CMK (cell line): ENCODE measurements around the gene ALG11.
"Not testable (repeated sequence)": the region's sequence is repeated elsewhere in the genome, so short reads cannot be mapped to it uniquely, and the experiment has no call there.

Source experiments
- DNase-seq: peaks from one replicate; pipeline ENCODE4 v3.0.0-alpha.2; 2010; ENCODE audit warnings: low read depth

Gene ALG11, protein sequence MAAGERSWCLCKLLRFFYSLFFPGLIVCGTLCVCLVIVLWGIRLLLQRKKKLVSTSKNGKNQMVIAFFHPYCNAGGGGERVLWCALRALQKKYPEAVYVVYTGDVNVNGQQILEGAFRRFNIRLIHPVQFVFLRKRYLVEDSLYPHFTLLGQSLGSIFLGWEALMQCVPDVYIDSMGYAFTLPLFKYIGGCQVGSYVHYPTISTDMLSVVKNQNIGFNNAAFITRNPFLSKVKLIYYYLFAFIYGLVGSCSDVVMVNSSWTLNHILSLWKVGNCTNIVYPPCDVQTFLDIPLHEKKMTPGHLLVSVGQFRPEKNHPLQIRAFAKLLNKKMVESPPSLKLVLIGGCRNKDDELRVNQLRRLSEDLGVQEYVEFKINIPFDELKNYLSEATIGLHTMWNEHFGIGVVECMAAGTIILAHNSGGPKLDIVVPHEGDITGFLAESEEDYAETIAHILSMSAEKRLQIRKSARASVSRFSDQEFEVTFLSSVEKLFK

DNA sequence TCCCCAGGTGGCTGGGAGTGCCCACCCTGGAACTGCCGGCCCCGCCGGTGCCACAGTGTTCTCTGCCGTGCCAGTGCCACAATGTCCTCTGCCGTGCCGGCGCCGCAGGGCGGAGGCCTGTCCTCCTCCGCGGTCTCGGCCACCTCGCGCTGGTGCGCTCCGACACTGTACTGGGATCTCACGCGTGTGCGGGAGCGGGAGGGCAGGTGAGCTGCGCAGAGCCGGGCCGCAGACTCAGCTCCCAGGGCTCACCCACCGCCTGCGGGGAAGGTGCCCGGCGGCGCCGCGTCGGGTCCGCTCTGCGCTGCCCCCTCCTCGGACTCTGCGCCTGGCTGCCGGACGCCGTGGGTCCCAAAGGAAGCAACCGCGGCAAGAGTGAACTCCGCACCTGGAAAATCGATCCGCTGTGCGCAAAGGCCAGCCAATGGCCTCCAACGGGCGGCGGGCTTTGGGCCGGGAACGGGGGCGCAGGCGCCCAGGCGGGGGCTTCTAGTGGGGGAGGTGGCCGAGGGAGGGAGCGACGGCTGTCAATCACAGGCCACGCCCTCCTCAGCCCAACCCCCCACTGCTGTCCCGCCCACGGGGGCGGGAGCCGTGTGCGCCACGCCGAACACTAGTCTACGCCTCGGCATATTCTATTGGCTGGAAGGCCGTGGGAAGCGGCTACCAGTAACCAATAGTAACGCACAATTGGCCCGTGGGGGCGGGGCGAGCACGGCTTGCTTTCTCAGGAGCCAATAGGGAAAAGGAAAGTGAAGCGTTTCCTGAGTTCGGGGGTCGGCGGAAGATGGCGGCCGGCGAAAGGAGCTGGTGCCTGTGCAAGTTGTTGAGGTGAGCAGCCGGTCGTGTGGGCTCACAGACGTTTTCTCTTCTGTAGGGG lies at the start of gene ALG11:
ALG11 (plus strand) TSS at position 767 of the 880 bp plus-strand sequence; CDS start at position 788, 21 bp downstream.
- peak; percentile 98 for DNase-seq

DNA sequence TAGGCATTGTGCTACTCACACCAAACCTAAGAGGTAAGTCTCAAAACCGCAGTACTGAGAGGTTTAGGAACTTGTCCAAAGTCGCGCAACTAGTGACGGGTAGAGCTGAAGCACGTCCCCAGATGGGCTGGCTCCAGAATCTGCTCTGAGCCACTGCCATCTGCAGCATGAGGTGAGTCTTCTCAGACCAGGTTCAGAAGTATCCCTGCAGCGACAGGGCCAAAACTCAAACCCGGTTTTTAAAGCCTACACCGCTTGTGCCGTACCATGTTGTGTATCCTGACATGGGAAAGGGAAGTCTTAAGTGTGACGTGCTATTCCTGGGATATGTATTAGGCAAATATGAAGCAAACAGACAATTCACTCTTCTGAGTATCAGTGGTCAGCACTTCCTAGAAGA lies 46.0 kb upstream of the ALG11 start:
- DNase-seq, result no peak

DNA sequence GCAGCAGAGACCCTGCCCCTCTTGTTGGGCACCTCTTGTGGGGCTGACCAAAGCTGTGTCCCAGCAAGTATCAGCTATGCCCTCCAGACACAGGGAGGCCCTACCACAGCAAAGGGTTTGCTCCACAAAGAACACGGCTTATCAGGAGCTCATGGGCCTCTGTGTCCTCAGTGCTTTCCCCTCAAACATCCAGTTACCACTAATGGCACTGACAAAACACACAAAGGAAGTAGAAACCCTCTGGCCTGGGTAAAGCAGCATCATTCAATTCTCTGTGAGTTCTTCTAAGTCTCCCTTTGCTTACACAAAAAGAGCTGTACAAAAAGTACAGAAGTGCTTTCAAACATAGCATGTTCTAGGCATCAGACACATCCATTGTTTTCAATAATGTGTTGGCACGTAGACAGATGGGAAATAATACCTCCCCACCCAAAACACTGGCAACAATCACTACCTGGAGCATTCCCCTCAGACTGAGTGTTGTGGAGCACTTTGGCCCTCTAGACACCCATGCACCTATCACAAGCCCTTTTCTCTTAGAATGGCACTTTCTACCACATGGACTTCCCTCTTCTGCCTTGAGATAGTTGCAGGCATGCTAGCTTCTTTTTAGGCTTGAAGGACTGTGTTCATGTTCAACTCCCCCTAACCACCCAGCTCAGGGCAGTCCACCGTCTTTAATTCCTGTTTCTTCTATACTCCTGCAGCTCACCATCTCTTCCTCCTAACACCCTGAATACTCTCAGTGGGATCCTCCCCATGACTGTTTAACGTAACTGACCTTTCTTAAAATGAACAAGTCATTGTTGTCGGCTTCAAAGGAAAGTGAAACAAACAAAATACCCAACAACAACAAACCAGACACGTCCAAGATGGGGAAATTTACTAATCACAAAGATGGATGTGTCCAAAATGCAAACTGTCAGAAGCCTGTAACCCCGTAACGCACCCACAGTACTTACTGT lies 44.4 kb upstream of the ALG11 start:
- no peak for DNase-seq

DNA sequence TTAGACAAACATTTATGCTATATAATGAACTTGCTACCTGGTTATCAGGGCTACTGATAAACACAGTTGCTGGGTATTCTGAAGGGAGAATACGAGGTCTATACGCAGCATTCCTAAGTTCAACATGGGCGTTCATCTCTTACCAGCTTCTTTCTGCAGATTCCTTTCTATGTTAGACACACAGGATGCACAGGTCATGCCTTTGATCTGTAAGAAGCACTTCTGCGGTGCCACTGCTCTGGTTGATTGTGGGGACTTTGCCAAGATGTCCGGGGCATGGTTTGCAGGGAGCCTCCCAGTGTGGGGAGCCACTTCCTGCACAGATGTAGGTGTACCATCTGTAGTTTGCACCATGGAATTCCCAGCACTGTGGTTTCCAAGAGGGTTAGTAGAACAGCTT lies 41.8 kb upstream of the ALG11 start:
- DNase-seq, result no peak

DNA sequence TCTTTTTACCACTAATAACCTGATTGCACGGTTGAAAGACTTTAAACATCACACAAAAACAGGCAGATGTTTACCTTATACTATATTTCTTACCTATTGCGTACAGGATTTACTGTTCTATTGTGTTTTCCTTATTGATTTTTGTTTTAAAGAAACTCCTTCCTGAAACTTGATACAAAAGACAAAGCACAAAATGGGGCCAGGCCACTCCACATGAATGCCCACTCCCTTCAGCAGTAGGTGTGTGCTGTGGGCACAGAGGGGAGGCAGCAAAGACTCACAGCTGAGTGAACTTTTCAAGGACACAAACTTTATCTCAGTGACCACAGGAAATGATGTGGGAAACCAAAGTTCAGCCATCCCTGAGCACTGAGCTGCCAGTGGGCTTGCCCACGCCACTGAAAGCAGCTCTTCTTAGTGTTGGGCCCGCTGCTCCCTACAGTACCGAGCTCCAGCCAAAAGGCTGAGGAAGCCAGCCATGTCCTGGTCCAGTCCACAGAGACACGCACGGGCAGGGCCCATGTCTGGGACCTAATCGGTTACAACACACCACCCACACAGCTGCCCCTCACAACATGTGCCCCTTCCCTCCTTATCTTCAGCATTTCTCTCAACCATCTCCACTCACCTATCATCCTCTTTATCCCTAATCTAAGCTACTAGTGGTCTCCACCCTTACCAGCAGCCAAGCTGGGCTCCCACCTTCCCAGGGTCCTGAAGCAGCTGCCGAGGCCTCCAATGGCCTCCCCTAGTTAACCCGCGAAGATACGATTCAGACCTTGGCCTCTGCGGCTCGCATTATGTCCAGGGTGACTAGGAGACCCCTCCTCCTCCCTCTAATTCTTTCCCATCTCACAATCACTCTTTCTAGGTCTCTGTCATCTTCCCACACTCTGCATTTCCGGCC lies 40.4 kb upstream of the ALG11 start:
- DNase-seq, result no peak

DNA sequence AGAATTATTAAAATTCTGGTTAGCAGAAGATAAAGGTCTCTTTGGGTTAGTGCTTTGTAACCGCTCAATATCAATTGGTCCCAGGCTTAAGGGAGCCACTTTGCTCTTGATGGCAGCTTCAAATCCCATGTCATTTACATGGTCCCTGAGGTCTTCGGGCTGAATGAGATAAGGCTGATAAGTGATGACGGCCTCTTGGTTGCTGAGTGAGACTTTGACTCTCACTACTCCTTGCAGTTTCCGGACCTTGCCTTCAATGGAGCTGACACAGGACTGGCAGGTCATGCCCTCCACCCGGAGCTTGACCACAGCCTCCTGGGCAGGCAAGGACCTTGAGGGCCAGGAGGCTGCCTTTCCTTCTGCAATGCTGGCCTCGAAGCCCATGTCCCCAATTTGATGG lies 37.7 kb upstream of the ALG11 start:
- DNase-seq, result no peak

DNA sequence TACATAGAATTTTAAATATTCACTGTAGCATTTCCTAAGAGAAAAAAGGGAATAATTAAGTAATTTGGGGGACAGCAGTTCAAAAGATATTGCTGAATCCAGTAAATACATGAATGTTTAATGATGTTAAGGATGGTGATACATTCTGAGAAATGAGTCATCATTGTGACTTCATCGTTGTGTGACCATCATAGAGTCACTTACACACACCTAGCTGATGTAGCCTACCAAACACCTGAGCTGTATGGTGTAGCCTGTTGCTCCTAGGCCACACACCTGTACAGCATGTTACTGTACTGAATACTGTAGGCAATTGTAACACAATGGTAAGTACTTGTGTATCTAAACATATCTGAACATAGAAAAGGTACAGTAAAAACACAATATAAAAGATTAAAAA lies 35.8 kb upstream of the ALG11 start:
- DNase-seq, result no peak

DNA sequence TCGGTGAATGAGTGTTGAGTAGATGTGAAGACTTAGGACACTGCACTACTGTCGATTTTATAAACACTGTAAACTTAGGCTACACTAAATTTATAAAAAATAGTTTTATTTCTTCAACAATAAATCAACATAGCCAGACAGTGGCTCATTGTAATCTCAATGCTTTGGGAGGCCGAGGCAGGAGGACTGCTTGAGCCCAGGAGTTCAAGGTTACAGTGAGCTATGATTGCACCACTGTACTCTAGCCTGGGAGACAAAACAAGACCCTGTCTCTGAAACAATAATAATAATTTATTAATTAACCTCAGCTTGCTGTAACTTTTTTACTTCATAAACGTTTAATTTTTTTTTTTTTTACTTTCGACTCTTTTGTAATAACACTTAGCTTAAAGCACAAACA lies 35.3 kb upstream of the ALG11 start:
- DNase-seq, result no peak

DNA sequence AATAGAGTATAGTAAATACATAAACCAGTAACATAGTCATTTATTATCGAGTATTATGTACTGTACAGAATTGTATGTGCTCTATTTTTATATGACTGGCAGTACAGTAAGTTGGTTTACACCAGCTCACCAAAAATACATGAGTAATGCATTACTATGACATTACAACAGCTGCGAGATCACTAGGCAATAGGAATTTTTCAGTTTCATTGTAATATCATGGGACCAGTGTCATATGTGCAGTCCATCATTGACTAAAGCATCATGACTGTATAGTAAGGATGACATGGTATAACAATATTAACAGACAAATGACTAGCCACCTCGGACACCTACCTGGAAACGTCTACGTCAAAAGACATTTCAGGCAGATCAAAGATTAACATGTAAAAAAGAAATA lies 34.6 kb upstream of the ALG11 start:
- no peak for DNase-seq

DNA sequence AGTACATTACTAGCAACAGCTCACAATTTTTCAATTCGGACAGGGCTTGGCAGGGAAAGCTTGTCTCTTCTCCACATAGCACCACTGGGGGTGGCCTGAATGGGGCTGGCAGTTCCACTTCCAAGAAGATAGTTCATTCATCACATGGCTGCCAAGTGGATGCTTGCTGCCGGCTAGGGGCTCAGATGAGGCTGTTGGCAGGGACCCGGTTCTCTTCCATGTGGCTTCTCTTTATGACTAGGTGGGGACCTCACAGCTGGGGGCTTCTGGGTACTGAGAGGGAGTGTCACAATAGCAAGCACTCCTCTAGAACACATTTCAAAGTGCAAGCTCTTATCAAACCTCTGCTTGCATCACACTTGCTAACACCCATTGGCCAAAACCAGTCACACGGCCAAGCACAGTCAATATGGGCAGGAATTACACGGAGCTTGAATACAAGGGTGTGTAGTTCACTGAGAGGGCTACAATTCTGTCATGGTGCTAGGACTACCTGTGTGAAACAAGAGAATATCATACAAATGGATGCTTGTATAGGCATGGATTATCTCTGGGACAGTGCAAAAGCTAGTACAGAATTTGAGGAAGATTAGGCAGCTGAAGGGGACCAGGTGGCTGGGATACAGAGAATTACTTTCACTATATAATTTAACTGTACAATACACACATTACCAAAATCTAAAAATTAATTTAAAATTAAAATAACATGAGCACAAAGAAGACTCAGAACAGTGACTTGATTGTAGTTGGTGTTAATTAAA lies 33.2 kb upstream of the ALG11 start:
- DNase-seq, result no peak

DNA sequence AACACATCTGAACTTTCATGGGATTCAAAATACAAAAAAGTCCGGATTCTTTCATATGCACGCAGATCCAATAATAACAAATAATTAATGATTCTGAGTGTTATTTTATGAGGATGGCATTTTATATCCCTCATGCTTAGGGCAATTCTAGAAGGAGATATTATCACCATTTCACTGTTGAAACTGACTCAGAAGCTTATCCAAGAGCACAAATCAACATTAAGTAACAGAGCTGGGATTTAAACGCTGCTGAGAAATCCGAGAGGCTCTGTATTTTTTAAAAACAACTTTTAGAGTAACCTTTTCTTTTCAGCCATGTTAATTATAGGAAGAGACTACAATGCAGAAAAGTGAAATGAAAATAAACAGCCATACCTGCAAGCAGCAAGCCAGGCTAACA lies 31.3 kb upstream of the ALG11 start:
- no peak for DNase-seq

DNA sequence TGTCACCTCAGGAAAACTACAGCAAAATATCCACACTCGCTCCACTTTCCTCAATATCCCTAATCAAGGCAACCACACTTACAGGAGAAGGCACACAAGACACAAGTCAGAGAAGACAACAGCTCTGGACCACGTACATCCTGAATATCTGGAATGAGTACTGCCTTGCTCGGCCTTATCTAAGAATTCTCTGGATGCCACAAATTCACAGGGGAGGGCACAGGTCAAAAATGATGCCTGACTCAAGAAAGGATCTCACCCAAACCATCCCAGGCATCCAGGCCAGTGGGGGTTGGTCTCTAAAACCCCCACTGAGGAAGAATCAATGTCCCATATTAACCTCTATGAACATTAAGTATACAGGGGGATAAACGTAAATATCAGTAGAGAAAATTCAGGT lies 30.8 kb upstream of the ALG11 start:
- DNase-seq, result no peak

DNA sequence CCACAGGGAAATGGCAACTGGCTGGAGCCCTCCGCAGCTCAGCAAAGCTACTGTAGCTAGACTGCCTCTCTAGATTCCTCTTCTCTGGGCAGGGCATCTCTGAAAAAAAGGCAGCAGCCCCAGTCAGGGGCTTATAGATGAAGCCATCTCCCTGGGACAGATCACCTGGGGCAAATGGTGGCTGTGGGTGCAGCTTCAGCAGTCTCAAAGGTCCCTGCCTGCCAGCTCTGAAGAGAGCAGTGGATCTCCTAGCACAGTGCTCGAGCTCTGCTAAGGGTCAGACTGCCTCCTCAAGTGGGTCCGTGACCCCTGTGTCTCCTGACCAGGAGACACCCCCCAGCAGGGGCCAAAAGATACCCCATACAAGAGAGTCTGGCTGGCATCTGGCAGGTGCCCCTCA lies 28.9 kb upstream of the ALG11 start:
- not testable (repeated sequence) for DNase-seq

DNA sequence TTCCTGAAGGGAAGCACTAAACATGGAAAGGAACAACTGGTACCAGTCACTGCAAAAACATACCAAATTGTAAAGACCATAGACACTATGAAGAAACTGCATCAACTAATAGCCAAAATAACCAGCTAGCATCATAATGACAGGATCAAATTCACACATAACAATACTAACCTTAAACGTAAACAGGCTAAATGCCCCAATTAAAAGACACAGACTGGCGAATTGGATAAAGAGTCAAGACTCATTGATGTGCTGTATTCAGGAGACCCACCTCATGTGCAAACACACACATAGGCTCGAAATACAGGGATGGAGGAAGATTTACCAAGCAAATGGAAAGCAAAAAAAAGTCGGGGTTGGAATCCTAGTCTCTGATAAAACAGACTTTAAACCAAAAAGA lies 27.3 kb upstream of the ALG11 start:
- not testable (repeated sequence) for DNase-seq

DNA sequence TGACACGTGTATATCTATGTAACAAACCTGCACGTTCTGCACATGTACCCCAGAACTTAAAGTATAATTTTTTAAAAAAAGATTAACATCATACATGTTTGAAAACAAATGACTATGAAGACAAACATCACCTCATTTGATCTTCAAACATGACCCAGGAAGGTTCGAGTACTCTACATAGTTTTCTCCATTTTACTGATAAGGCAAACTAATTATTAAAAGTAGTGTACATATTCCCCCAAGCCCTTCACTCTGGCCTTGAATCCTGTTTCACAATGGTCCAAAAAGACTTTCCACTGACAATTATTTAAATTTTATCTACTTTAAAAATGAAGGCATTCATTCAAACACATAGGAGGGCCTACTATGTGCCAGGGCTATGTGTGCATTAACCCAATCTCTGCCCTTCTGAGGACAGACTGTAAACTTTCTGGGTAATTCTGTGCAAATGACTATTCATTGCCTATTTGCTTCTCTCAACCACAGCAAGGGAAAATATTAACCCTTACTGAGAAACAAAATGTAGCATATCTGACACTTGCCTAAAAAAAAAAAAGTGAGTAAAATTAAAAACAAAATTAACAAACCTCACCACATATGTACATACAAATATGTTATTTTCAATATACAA lies 23.1 kb upstream of the ALG11 start:
- DNase-seq, result no peak

DNA sequence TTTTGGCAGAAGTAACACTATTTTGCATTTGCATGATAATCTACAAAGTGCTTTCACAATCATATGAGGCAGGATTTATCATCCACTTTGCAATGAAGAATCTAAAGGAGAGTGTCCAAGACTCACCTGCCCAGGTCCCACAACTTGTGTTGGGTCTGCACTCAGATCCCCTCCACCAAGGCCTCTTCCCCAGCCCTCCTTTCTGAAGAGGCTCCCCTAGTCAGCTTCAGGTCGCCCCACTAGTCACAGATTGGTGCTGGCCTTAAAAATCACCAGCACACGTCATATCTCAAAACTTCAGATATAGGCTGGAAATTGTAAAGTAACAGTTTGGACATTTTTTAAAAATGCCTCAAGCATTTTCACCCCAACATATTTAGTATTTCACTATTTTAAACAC lies 18.5 kb upstream of the ALG11 start:
- no peak for DNase-seq

DNA sequence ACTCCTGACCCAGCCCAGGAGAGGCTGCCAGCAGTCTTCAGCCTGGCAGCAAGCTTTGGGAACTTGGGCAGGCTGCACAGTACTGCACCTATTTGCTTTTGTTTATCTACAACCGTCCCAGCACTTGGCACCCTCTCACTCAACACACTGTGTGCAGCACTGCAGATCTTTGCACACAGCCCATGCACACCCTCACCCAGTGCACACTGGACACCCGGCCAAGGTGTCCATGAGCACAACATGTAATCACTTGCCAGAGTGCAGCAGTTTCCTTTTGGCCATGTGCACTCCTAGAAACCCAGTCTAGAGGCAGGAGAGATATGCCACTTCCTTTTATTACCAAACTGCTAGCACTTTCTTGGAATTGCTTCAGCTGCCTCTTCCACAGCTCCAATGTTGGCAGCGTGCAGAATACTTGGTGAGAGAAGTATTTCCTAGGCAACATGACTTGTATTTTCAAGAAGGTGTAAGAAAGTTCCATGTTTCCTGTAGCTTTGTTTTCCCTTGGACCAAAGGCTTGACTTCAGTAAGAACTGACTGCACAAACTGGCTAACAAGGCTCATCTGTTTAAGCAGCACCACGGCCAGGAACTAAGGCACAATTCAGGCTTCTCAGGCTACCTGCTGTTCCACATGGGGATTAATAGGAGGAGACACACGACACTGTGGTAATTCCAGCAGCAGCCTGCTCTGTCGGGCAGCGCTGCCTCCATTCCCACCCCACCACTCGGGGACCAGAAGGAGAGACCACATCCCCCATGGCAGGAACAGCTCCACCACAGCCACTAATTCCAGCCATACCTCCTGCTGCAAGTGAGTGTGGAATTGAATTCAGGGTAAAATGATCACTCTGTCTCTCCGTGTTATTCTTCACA lies 16.3 kb upstream of the ALG11 start:
- no peak for DNase-seq

DNA sequence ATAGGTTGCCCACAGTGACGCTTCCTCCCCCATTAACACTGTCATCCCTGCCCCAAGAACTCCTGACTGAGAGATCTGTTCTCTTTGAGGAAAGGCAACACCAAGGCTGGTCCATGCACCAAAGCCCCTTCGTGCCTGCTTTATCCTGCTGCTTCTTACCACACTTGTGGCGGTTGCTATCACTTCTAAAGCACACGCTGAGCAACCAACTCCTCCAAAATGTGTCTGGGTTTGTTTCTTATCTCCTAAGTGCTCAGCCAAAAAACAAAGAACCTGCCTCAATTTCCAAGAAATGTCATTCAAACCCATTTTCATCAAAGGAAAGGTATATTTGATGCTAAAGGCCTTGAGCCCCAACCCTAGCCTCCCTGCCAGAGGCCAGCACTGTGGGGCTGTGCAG lies 15.6 kb upstream of the ALG11 start:
- no peak for DNase-seq

DNA sequence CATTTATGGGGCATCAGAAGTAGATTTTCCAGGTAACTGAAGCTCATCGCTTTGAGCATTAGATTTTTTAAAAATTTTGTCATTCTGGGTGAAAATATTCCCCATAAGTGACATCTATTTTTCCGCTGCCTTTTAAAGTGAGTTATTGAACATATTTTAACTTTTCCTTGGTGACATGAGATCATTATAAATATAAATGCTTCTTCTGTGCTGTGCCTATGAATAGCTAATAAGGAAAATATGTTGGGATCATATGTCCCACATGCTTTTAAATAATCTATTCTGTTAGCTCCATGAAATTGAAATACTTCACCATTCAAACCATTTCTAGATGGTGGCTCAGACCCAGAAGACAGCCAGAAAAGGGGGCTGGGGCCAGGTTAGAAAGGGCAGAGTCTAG lies 15.0 kb upstream of the ALG11 start:
- DNase-seq, result no peak
